COLO668 (cell line): ENCODE measurements around the gene PLCZ1.
"Not testable (repeated sequence)": the region's sequence is repeated elsewhere in the genome, so short reads cannot be mapped to it uniquely, and the experiment has no call there.

Experiments used
- DNase-seq: peaks from one replicate; lab custom pipeline; 2025; ENCODE audit not compliant: unreplicated experiment; lab: John Stamatoyannopoulos, UW

PLCZ1 gene

DNA sequence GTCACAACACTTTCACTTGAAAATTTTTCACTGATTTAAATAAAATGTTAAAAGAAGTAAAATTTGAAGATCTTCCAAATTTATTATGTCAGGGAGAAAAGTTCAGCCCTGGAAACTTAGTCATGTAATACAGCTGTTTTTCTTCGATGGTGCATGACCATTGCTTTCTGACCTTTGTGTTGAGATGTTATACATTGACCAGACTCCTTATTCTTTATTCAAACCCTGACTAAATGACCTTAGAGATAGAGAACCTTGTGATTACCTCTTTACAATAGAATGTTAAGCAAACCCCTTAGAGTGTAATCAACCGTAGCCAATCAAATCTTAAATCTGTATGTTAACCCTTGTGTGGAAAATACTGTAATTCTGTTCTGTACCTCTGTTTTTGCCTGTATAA, 34.5 kb downstream of the PLCZ1 start:
- DNase-seq = no peak

DNA sequence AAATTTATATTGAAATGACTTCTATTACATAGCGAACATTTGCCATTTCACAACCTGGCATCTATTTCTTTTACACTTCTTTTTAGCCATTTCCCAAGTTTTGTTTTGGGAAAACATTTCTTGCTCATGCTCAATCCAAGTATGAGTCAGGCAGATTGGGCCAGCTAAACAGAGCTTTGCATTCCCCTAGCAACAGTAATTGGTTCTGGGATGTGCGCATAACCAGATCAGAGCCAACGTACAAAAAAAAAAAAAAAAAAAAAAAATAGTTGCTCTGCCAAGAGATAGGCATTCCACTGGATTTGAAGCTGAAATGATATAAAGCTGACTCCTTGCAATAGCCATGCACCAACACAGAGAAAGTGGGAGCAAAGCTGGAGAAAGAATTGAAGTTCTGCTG, 37.5 kb downstream of the PLCZ1 start:
- DNase-seq = no peak

DNA sequence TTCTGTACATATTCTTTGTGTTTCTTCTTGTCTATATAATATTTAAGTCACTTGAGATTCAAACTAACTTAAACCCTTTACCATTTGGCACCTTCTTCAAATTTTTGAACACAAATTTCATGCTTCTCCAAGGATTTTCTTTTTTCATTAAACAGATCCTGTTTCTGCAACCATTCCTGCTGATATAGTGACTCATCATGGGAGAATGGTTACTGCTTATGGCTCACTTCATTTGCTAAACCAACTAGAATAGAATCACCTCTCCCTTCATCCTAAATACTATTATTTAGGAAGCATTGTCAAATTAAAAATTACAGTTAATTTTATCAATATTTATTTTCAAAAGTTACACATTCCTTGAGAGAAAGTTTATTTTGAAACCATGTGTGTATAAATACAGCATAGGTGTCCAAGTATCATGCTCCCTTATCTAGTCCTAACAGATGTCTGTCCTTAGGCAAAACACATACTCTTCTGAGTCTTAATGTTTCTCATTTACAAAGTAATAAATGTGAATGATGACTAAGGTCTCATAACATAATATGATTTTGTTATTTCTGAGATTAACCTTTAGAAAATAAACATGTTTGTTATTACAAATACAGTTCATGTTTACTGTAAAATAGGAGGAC, 40.7 kb downstream of the PLCZ1 start:
- no peak for DNase-seq

DNA sequence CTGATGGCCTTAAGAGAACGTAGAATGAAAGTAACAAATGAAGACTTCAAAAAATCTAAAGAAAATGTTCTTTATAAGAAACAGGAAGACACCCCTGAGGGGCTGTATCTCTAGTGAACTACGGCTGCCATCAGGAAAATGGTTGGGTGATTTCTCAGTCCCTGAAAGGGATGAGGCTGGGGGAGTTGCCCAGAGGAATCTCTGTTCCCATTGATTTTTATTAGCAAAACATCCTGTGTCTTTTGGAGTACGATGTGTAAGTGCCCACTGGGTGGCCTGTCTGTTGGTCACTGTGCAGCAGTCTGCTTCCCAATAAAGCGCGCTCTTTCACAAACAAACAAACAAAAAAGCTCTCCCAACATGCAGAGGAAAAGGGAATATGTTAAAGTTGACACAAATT, 43.8 kb downstream of the PLCZ1 start:
- not testable (repeated sequence) for DNase-seq

DNA sequence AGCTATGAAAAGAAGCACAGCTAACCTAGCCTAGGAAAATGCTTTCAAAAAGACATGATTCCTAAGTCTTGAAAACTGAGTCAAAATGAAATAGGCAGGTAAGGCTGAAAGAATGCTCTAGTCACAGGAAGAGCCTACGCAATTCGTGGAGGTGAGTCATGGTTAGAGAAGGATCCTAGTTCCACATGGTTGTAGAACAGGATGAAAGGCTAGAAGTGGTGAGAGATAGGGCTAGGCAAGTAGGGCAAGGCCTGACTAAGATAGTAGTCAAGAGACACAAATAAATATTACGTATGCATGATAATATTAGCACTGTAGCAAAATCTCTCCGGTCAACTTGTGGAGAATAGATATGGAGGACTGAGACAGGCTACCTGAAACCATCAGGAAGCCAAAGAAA, 47.2 kb downstream of the PLCZ1 start:
- DNase-seq = no peak

DNA sequence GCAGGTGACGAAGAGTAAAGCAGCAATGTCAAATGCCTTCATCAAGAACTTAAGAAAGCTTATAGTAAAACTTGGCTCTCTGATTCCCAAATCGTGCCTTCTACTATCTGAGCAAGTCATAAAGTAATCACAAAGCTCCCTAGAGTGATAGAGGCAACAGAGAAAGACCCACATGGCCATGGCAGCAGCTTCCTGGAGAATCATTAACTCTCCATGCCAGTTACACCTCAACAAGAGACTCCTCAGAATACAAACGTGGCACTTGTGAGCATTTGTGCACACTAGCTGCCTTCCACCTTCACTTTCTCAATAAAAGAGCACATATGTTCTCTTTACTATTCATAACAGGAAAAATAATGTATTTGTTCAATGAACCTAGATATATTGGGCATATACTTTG, 48.0 kb downstream of the PLCZ1 start:
- DNase-seq = no peak

DNA sequence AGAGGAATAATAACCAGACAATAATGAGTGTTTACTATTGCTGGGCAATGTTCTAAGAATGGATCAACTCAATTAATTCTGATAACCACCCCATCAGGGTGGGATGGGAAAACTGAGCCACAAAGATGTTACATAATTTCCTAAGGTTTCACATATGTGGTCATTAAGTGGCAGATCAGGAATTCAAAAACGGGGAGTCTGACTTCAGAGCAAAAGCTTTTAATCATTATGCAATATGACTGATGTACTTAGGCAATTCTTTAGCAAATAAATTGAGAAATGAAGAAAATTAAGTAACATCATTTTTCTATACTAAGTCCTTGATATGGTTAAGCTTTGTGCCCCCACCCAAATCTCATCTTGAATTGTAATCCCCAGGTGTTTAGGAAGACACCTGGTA, 53.4 kb downstream of the PLCZ1 start:
- DNase-seq = no peak

DNA sequence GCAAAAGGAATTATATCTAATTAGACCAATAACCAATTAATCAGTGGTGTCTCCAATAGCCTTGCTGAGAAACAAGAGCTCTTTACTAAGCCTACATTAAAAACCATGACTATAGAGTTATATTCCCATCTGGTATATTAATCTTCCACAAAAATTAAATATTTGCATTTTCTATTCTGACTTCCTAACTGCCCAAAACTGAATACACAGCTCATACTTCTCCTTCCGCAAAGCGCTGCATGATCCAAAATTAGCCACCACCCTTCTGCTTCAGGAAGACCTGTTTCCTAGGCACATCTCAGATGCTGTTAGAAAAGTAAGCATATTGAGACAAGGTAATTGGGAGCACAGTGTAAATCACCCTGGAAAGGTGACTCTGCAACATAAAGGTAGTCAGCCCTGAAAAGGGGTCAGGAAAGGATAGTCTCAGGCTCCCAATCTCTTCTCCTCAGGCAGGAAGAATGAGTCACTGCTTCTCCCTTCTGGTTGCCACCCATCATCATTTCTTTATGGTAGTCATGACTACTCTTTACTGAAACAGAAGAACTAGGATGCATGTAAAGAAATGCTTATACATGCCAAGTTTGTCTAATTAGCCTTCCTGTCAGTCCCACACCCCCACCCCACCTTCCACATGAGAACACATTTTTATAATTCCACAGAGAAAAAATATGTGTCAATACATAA, 54.3 kb downstream of the PLCZ1 start:
- DNase-seq = no peak

DNA sequence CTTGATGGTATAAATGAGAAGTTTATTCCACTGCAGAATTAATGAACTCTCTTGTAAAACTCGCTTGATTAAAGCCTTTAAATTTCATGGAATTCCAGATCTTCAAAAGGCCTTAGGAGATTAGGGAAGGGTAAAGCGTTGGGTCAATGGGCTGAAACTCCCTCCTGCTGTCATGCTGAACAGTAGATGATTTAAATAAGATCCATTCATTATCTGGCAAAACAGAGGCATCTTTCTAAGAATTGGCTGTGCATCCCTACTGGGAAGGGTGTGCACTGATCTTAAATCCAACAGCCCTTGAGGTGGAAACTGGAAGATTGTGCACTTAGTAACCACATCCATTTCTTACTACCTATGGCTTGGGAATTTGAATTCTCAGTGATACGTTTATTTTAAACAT, 56.0 kb downstream of the PLCZ1 start:
- DNase-seq = no peak

DNA sequence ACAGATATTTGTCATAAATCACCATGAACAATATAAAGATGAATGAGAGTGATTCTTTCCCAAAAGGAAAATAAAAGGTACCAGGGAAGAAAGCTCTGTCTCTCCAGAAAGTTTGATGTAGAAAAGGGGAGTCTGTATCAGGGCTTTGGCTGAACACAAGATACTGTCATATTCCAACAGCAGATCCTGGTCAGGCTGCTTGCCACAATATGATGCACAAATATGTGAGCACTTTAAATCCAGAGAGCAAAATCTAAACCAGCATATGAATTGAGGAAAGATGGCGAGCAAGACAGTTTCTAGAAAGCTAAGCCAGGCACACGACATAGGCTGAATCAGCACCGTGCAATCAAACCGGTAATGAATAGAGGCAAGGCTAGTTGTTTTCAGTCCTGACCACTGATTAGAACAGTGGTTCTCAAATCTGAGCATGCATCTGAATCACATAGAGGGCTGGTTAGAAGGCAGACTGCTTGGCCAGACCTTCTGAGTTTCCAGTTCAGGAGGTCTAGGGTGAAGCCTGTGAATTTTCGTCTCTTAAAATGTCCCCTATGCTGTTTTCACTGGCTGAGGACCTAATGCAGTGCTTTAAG, 60.7 kb downstream of the PLCZ1 start:
- DNase-seq = no peak

DNA sequence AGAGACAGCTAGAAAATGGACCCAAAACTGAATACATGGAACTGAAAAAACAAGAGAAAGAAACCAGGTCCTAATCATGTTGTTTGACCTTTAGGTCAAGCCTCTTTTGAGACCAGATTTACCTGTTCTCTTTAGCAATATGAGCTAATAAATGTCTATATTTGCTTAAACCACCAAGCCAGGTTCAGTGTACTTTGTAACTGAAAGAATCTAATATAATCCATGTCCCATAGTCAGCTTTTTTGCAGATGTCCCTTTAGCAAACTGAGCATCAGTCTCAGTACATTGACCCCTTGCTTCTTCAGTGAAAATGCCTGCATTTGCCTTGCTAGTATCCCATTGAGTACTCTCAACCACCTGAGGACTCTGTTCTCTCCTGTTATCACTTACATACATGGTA, 61.7 kb downstream of the PLCZ1 start:
- DNase-seq = no peak

DNA sequence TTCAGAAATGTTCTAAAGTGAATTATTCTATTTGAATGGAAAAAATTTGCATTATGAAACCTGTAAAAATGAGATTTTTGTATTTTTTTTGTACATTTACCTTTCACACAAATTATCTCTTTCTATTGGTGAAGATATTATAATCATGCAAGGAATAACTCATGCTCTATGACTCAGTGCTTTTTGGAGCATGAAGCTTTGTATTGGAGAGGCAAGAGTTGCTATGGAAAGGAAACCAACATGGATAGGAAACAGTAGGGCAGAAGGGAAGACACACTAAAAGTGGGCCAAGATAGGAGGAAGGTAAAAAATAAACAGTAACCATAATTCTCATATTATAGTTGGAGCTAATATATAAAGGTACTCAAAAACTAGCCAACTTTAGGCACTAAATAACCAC, 79.0 kb downstream of the PLCZ1 start:
- no peak for DNase-seq

DNA sequence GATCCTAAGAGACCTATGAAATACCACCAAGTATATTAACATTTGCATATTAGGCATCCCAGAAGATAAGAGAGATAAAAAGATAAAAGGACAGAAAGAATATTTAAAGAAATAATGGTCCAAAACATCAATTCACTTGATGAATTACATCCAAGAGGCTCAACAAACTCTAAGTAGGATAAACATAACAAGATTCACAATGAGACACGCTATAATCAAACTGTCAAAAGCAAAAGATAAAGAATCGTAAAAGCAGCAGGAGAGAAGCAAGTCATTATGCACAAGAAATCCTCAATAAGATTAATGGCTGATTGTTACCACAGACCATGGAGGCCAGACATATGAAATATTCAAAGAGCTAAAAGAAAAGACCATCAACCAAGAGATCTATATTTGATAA, 79.6 kb downstream of the PLCZ1 start:
- DNase-seq = no peak

DNA sequence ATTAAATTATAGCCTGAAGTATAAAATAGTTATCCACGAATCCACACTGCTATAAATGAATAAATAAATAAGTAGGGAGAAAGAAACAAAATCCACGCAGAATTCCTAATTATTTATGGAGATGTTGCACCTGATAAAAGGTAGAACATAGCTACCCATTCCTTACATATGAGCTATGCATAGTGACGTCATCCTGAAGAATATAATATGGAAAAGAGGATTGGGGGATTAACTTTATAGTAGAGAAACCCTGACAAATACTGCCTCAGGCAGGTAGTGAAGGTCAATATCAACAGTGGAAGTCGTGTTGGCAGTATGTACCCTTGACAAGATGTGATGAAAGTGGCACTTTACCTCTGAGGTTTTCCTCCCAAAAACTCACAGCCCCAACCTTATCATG, 82.5 kb downstream of the PLCZ1 start:
- DNase-seq = no peak

DNA sequence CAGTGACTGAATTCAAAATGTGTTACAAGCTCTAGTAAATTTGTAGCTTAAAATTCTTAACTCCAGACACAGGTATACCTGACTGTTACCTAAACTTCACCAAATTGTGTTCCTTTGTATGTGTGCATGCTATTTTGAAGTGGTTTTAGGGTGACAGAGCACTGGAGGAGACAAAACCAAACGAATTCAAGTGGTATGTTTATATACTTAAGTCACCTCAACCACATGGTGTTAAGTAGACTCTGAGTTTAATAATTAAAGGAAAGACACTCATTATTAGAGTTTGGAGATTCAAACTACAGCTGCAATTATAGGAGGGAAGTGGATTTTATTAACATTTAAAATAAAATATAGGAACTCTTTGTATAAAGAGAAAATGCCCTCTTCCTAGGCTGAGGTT, 84.3 kb downstream of the PLCZ1 start:
- no peak for DNase-seq

DNA sequence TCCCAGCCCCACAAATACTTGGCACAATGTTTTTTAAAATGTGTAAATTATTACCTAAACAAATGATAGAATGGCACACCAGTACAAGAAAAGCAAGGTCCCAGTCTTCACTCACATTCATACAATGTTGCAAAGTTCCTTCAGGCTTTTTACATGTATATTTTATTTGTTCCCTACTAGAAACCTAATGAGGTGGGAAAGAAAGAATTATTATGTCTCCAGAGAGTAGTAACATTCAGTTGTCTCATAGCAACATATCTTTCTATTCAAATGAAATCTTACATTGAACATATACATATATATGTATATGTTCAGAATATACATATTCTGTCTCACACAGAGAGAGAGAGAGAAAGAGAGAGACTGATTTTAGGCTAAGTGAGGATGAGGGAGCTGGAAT, 85.2 kb downstream of the PLCZ1 start:
- no peak for DNase-seq

DNA sequence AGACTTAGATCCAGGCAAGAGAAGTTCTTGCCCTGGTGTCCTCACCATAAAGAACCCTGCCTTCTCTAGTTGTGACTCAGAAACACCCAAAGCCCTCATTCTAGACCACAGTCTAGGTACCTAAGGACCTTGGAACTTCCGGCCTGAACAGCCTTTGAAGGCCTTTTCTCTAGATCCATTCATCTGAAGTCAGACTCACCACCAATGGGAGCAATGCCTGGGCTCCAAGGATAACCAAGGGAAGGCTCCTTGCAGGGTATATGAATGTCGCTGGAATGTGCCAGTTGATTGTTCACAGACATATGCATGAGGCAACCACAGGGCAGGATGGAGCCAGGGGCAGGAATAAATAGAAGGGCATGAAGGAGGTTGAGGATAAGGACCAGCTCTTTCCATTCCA, 86.3 kb downstream of the PLCZ1 start:
- DNase-seq = no peak

DNA sequence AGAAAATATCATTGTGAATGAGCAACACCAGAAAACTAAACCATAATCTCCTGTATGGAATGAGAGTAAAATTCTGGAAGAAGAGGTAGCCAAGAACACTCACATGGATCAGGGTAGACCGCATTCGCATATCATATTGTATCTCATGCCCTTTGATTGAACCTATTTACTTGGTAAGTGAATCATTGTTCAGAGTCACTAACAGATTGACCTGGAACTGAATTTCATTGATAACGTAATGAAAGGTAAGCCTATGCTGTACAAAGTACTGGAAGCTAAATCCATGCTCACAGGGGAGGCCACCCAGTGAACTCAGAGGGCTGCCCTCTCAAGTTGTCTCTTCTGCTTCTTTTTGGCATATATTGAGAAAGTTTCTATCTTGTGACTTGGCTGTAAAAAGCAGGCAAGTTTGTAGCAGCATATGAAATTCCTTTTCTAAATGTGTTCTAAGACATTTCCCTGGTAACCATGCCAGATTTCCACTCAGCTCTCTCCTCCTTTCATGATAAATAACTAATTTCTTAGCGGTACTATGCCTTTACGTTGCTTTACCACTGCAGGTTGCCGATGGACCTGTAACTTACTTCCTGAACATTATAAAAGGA, 91.4 kb downstream of the PLCZ1 start:
- no peak for DNase-seq

DNA sequence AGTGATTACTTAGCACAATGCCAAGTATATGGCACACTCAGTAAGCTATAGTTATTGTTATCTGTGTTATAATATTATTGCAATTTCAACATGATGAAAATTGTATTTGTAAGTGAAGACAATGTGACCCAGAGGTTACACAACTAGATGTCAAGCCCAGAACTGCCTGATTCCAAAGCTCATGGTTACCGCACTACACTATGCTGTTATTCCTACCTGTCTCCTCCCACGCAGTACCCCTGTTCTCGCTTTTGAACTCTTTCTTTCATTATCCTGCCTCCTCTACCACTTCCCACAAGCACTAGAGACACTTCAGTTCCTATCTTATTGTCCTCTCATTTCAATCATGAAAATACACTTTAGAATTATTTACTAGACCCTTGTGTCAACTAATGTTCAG, 93.2 kb downstream of the PLCZ1 start:
- DNase-seq = no peak

DNA sequence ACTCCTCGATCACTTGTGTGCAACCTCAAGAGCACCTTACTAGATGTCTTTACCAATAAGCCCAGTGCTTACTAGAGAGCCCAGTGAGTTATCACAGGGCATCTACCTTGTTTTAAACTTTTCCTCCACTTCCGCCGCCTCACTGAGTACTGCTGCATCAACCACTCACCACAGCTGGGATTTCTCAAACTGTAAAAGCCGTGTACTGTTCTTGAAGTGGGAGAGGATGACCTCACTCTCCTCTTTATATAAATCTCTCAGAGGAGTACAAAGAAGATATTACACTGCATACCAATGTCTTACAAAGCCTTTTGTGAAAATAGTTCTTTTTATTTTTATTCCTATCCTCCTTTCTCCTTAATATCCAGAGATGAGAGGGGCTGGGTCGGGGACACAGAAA, 94.1 kb downstream of the PLCZ1 start:
- DNase-seq = no peak

DNA sequence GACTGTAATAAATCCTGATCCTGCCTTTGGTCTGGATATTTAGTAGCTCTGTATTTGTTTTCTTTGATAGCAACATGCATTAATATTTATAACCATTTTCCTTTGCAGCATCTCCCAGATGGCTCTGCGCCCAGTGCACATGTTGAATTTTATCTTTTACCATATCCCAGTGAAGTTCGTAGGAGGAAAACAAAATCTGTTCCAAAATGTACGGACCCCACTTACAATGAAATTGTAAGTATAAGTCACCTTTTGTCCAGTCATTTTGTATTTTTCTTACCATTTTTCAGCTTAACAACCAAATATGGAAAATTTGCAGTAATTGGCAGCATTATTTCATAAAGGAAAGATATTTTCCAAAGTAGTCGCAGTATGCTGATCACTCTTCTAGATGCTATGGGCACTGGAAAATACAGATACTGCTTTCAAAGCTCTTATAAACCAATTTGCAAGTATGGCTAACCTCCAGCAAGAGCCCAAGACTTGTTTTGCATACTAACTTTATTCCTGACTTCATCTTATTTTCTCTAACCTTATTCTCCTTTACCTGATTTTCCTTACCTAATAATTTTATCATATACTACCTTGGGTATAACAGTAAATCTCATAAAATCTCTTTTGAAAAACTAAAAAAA, 97.4 kb downstream of the PLCZ1 start:
- no peak for DNase-seq

DNA sequence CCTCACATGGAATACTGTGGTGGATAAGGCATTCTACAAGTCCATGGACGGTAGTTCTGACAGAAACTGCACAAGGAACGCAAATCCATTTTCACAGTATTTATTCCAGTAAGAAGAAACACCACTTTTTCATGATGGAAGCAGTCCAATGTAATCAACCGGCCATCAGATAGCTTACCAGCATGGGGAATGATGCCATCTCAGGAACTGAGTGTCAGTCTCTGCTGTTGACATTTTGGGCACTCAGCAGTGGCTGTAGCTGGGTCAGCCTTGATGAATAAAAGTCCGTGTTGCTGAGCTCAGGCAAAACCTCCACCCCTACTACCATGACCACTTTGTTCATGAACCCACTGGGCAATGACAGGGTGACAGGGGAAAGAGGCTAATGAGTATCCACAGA, 103.4 kb downstream of the PLCZ1 start:
- DNase-seq = no peak
